ENCODE measurements around the gene ZNF324B. TPM values are rescaled to one million over a fixed set of nuclear protein-coding genes. Genes with fewer than 3 reads are reported as not detected.

Gene ZNF324B
- total RNA-seq, 6 donors from 2014 or later, result 6.9 to 18.9 (median 9.8) TPM

- H3K4me3 ChIP-seq, result no peak overlapping the region
- H3K9me3 ChIP-seq, result peaks cover 0 to 5% (median 0%) of the 10 kb centered on the region in 4 donors
- DNase-seq (no peak), ATAC-seq (ENCODE audit: low FRiP score in 2 of 2) (no peak)
- WGBS, 2 donors, result 93 to 98% methylated on average over 7 of the region's 7 CpGs
- peaks cover 8 to 53% (median 39%) of the 10 kb centered on the region in 4 donors for H3K36me3 ChIP-seq
- TF ChIP-seq EP300 (IDR thresholded peaks at IDR 0.05), result no peak
- TF ChIP-seq, protein P1, sequence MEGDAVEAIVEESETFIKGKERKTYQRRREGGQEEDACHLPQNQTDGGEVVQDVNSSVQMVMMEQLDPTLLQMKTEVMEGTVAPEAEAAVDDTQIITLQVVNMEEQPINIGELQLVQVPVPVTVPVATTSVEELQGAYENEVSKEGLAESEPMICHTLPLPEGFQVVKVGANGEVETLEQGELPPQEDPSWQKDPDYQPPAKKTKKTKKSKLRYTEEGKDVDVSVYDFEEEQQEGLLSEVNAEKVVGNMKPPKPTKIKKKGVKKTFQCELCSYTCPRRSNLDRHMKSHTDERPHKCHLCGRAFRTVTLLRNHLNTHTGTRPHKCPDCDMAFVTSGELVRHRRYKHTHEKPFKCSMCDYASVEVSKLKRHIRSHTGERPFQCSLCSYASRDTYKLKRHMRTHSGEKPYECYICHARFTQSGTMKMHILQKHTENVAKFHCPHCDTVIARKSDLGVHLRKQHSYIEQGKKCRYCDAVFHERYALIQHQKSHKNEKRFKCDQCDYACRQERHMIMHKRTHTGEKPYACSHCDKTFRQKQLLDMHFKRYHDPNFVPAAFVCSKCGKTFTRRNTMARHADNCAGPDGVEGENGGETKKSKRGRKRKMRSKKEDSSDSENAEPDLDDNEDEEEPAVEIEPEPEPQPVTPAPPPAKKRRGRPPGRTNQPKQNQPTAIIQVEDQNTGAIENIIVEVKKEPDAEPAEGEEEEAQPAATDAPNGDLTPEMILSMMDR (IDR thresholded peaks at IDR 0.05), result no peak
- TF ChIP-seq POLR2AphosphoS5 (IDR thresholded peaks at IDR 0.05), result no peak
- no peak for TF ChIP-seq POLR2A (IDR thresholded peaks at IDR 0.05)
- H3K27me3 ChIP-seq, result no peaks in the 10 kb centered on the region
- no peak overlapping the region for H3K27ac ChIP-seq
- no peaks in the 10 kb centered on the region for H3K4me1 ChIP-seq
These were observed 34.4 kb upstream of the ZNF324B start for GRCh38 chr19:58417071-58417470.

- DNase-seq, result no peak
- Histone ChIP-seq H3K9me3 (peaks cover 41 to 77% (median 67%) of the 10 kb centered on the region in 4 donors), H3K4me3 (no peak overlapping the region), H3K36me3 (peaks cover 0 to 12% (median 10%) of the 10 kb centered on the region in 4 donors), H3K4me1 (no peaks in the 10 kb centered on the region), H3K27ac (no peak overlapping the region), H3K27me3 (no peaks in the 10 kb centered on the region)
- 87 to 100% methylated on average over 1 of the region's 1 CpG for WGBS, 2 donors
- no peak for ATAC-seq (ENCODE audit: low FRiP score in 2 of 2)
- TF ChIP-seq EP300 (IDR thresholded peaks at IDR 0.05) (no peak), POLR2AphosphoS5 (IDR thresholded peaks at IDR 0.05) (no peak), POLR2A (IDR thresholded peaks at IDR 0.05) (no peak)
- TF ChIP-seq, protein P1 (IDR thresholded peaks at IDR 0.05), result no peak
These were observed 22.8 kb upstream of the ZNF324B start for GRCh38 chr19:58428617-58429016.

GRCh38 chr19:58429745-58430144, 21.7 kb upstream of the ZNF324B start:
- H3K36me3 ChIP-seq, result peaks cover 7 to 23% (median 21%) of the 10 kb centered on the region in 4 donors
- DNase-seq, result no peak
- TF ChIP-seq POLR2AphosphoS5 (IDR thresholded peaks at IDR 0.05) (no peak), EP300 (IDR thresholded peaks at IDR 0.05) (no peak), POLR2A (IDR thresholded peaks at IDR 0.05) (no peak)
- TF ChIP-seq, protein P1 (IDR thresholded peaks at IDR 0.05), result no peak

GRCh38 chr19:58434217-58434616, 17.2 kb upstream of the ZNF324B start:
- Histone ChIP-seq H3K4me3 (no peak overlapping the region), H3K9me3 (peaks cover 73 to 99% (median 92%) of the 10 kb centered on the region in 4 donors), H3K36me3 (peaks cover 16 to 51% (median 48%) of the 10 kb centered on the region in 4 donors), H3K27ac (no peak overlapping the region), H3K27me3 (no peaks in the 10 kb centered on the region), H3K4me1 (peaks cover 2 to 5% (median 3%) of the 10 kb centered on the region in 4 donors)
- ATAC-seq (ENCODE audit: low FRiP score in 2 of 2), result no peak
- no peak for DNase-seq
- 98 to 100% methylated on average over 2 of the region's 2 CpGs for WGBS, 2 donors
- TF ChIP-seq EP300 (IDR thresholded peaks at IDR 0.05) (no peak), POLR2A (IDR thresholded peaks at IDR 0.05) (no peak), POLR2AphosphoS5 (IDR thresholded peaks at IDR 0.05) (no peak)
- TF ChIP-seq, protein P1 (IDR thresholded peaks at IDR 0.05), result no peak

More at GRCh38 chr19:58429745-58430144, 21.7 kb upstream of the ZNF324B start:
- ATAC-seq (ENCODE audit: low FRiP score in 2 of 2), result no peak
- H3K27me3 ChIP-seq, result no peaks in the 10 kb centered on the region
- no peak overlapping the region for H3K4me3 ChIP-seq
- H3K4me1 ChIP-seq, result no peaks in the 10 kb centered on the region
- peaks cover 52 to 88% (median 79%) of the 10 kb centered on the region in 4 donors for H3K9me3 ChIP-seq
- no peak overlapping the region for H3K27ac ChIP-seq
